C4-2B (cell line): ENCODE results near the gene PARP12.

Source experiments
- H3K27ac ChIP-seq: fragments of 450-650 bp; 2 replicates; pipeline ENCODE4 v1.5.1; 2017
- CTCF ChIP-seq: fragments of 450-650 bp; conservative IDR thresholded peaks from 2 replicates; pipeline ENCODE4 v1.5.1; 2017; ENCODE audit warnings: mild to moderate bottlenecking
- ZFX ChIP-seq: fragments of 450-650 bp; IDR thresholded peaks from 2 replicates; pipeline ENCODE4 v1.6.1; 2017

PARP12 gene

GRCh38 chr7:140042386-140042670 is 20.4 kb downstream of the PARP12 start:
- no peak for TF ChIP-seq CTCF
- TF ChIP-seq ZFX, result no peak
- H3K27ac ChIP-seq, result no peak overlapping the region

GRCh38 chr7:140041659-140042385 is 20.9 kb downstream of the PARP12 start:
- no peak for TF ChIP-seq ZFX
- no peak for TF ChIP-seq CTCF

GRCh38 chr7:140039896-140040295 is 22.9 kb downstream of the PARP12 start:
- H3K27ac ChIP-seq, result no peak overlapping the region
- no peak for TF ChIP-seq ZFX
- TF ChIP-seq CTCF, result no peak

More at GRCh38 chr7:140041659-140042385, 20.9 kb downstream of the PARP12 start:
- no peak overlapping the region for H3K27ac ChIP-seq

- TF ChIP-seq CTCF, result no peak
- TF ChIP-seq ZFX, result no peak
- H3K27ac ChIP-seq, result no peak overlapping the region
Observed at GRCh38 chr7:140039066-140039465, 23.7 kb downstream of the PARP12 start.

GRCh38 chr7:140036224-140036962 is 26.4 kb downstream of the PARP12 start:
- TF ChIP-seq ZFX, result no peak
- no peak overlapping the region for H3K27ac ChIP-seq

GRCh38 chr7:140035400-140036223 is 27.1 kb downstream of the PARP12 start:
- no peak overlapping the region for H3K27ac ChIP-seq
- TF ChIP-seq CTCF, result no peak
- TF ChIP-seq ZFX, result no peak

GRCh38 chr7:140034421-140034820 is 28.3 kb downstream of the PARP12 start:
- TF ChIP-seq CTCF, result no peak
- no peak for TF ChIP-seq ZFX
- no peak overlapping the region for H3K27ac ChIP-seq
